Fibroblast of pulmonary artery (primary cell): ENCODE measurements around the gene LACTB.
A peak's percentile ranks its signal among the peaks of the same experiment; 100 is the strongest.

Experiments
- DNase-seq: peaks from one replicate; pipeline ENCODE4 v3.0.0-alpha.2; 2010; ENCODE audit warnings: low read depth
- H3K4me3 ChIP-seq: replicated peaks from 2 replicates; pipeline ENCODE4 v1.5.1; 2011; ENCODE audit warnings: low read depth, mild to moderate bottlenecking, control low read depth, low read length, moderate library complexity
- TF ChIP-seq, protein P1 (sequence below): IDR thresholded peaks from 2 replicates; pipeline ENCODE4 v1.5.1; 2011; ENCODE audit warnings: mild to moderate bottlenecking, control low read depth, low read length, inconsistent platforms; ENCODE audit errors: missing control alignments

The LACTB gene

DNA sequence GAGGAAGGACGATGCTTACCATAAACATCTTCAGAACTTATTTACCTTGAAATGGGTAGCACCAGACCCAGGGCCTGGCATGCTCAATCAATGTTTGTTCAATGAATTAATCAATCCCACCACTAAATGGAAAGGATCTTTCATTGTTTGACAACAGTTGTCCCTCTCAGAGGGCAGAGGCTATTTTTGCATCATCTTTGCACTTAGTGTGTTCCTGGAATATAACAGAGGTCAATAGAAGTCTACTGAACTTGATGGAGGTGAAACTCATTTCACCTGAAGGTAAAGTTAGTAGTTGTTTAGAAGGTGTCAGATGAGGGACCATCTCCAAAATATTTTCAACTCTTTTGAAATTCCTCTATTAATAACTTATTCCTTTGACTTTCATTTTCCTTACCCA lies 36.9 kb upstream of the LACTB start:
- DNase-seq: no peak
- TF ChIP-seq, protein P1, sequence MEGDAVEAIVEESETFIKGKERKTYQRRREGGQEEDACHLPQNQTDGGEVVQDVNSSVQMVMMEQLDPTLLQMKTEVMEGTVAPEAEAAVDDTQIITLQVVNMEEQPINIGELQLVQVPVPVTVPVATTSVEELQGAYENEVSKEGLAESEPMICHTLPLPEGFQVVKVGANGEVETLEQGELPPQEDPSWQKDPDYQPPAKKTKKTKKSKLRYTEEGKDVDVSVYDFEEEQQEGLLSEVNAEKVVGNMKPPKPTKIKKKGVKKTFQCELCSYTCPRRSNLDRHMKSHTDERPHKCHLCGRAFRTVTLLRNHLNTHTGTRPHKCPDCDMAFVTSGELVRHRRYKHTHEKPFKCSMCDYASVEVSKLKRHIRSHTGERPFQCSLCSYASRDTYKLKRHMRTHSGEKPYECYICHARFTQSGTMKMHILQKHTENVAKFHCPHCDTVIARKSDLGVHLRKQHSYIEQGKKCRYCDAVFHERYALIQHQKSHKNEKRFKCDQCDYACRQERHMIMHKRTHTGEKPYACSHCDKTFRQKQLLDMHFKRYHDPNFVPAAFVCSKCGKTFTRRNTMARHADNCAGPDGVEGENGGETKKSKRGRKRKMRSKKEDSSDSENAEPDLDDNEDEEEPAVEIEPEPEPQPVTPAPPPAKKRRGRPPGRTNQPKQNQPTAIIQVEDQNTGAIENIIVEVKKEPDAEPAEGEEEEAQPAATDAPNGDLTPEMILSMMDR: no peak

DNA sequence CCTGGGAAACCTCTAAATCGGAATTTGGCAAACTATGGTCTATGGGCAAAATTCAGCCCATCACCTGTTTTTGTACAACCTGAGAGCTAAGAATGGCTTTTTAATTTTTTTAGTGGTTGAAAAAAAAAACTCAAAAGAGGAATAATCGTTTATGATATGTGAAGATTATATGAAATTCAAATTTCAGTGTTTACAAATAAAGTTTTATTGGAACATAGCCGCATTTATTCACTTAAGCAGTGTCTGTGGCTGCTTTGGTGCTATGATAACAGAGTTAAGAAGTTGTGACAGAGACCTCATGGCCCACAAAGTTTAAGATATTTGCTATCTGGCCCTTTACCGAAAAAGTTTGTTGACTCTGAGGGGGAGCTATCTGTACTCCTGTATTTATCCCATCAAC lies 36.4 kb upstream of the LACTB start:
- no peak overlapping the region for H3K4me3 ChIP-seq
- TF ChIP-seq, protein P1: no peak

More for the DNA sequence above, 36.9 kb upstream of the LACTB start:
- no peak overlapping the region for H3K4me3 ChIP-seq

DNA sequence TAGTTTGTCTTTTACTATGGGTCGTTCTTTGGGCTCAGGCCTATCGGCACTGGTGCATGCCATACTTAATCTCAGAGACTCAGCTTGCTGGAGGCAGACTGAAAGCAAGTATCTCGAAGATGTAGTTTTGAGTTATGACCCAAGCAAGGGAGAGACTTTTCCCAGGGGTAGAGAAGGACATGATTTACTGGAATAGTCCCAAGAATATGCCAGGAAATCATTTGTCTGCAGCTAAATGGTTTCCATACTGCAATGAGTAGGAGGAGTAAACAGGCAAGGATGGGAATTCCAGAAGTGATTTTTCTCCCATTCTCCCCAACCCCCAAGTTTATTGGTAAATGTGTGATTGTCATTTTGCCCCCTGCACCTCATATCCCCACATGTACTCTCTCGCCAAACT lies 35.4 kb upstream of the LACTB start:
- DNase-seq: peak; percentile 57

More for the DNA sequence above, 36.4 kb upstream of the LACTB start:
- DNase-seq: no peak

DNA sequence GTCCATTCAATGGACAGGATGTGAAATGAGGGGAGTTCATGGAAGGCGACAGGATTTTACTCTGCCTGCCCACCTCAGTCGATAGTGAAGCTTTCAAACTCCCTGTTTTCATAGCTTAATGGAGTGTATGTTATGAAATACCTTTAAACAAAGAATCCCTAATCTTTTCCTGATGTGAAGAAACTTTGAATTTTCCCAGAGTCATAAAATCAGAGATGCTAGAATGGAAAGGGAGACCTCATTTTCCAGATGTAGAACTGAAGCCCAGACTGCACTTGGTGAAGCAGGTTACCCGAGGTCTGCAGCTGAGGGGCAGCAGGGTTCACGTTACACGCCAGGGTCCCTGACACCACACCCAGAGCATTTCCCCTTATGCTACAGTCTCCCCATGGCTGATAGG lies 34.7 kb upstream of the LACTB start:
- TF ChIP-seq, protein P1: no peak
- H3K4me3 ChIP-seq: no peak overlapping the region
- DNase-seq: no peak

More for the DNA sequence above, 35.4 kb upstream of the LACTB start:
- no peak overlapping the region for H3K4me3 ChIP-seq
- TF ChIP-seq, protein P1: no peak

DNA sequence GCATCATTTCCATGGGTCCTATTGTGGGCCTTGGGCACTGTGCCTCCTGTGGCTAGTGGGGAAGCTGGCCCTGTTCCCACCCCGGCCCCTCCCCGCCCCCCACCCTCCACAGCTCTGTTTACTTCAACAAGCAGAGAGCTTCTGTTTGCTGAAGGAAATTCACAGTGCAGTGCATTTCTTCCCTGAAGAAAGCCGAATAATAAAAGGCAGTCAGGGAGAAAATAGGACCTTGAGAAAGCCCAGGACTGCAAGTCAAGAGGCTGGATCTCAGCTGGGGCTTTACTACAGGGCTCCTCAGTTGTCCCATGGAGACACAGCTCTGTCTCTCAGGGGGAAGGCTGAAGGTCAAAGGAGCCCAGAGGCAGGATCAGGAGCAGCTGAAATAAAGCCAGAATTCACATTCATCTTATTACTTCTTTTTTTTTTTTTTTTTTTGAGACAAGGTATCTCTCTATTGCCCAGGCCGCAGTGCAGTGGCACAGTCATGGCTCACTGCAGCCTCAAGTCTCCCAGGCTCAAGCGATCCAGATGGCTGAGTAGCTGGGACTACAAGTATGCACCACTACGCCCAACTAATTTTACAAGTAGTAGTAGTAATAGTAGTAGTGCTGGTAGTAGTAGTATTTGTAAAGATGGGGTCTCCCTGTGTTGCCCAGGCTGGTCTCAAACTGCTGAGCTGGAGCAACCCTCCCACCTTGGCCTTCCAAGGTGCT lies 33.0 kb upstream of the LACTB start:
- DNase-seq: no peak
- H3K4me3 ChIP-seq: no peak overlapping the region
- TF ChIP-seq, protein P1: no peak

DNA sequence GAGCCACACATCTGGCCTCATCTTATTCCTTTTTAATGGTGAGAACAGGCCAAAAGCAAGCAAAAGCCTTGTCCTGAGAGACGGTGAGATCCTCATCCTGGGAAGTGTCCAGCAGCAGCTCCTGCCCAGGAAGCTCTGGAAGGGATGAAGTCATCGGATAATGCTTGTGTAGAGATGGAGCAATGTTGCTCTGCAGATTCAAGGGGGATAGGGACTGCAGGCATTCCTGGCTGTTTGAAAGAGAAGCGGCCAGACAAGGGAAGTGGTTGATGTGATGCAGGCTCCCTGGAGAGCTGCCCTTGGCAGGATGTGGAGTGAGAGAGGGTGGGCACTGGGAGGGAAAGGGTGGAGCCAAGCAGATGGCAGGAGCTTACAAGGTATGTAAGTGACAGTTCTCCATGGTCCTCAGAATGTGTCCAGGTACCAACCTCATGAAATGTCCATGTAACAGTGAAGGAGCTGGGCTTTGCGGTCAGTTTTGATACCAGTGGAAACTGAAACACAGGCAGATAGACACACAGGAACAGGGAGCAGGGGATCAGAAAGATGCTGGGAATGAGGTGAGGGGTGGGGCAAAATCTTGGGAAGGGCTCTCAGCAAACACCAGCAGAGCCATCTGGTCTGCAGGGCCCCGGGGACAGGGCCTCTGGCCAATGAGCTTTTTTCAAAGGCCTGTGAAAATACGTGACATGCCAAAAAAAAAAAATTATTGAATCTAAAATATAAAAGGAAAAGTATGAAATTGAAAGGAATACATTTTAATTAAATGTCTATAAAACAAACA lies 32.2 kb upstream of the LACTB start:
- H3K4me3 ChIP-seq: no peak overlapping the region
- DNase-seq: peak; percentile 93
- TF ChIP-seq, protein P1: no peak

DNA sequence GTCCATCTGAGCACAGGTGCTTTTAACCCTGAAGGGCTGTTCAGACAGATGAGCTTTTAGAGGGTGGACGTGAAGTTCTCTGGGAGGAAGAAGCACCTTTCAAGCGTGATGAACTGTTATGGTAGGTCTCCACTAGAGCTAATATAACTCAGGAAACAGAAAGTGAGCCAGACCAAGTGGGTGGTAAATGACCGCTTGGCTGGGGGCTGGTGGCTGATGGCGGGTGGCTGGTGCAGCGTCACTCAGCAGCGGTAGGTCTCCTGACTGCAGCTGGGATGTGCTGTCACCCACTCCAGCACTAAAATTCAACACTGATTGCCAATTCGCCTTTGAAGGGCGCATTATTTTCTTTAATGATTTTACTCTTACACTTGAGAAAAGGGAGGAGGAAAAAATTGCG lies 31.2 kb upstream of the LACTB start:
- no peak overlapping the region for H3K4me3 ChIP-seq
- TF ChIP-seq, protein P1: no peak
- DNase-seq: no peak
